IPS DF 6.9 (cell line): ENCODE data around the gene SIAH1.

Experiments
- DNase-seq: peaks from one replicate; pipeline ENCODE4 v3.0.0-alpha.2; 2013; ENCODE audit warnings: low read depth, low spot score
- H3K27ac ChIP-seq: one replicate; pipeline ENCODE4 v1.5.1; 2013; ENCODE audit warnings: low read length, control low read depth
- H3K27me3 ChIP-seq: 2 replicates; pipeline ENCODE4 v1.6.1; 2013; ENCODE audit warnings: mild to moderate bottlenecking, low read length; ENCODE audit not compliant: control insufficient read depth, insufficient read depth
- H3K36me3 ChIP-seq: 2 replicates; pipeline ENCODE4 v1.6.1; 2013; ENCODE audit warnings: low read length; ENCODE audit not compliant: control insufficient read depth, insufficient read depth
- H3K4me1 ChIP-seq: 2 replicates; pipeline ENCODE4 v1.6.1; 2013; ENCODE audit warnings: low read length; ENCODE audit not compliant: control insufficient read depth, insufficient read depth
- H3K4me3 ChIP-seq: 2 replicates; pipeline ENCODE4 v1.5.1; 2013; ENCODE audit warnings: mild to moderate bottlenecking, low read length
- H3K9me3 ChIP-seq: 2 replicates; pipeline ENCODE4 v1.6.1; 2013; ENCODE audit warnings: low read length, inconsistent platforms; ENCODE audit not compliant: control insufficient read depth, insufficient read depth
- WGBS: extraction: QIAGEN DNeasy Blood & Tissue Kit; methylation state at CpG from one replicate; pipeline ENCODE4 v1.1.7; 2013; ENCODE audit warnings: mixed read lengths, missing lambda C conversion rate; ENCODE audit not compliant: insufficient read length, insufficient coverage; 5-methylcytosine and 5-hydroxymethylcytosine counted together

Gene SIAH1

GRCh38 chr16:48366165-48367093 lies 18.8 kb downstream of the SIAH1 start:
- no peaks in the 10 kb centered on the region for H3K4me1 ChIP-seq
- DNase-seq, result no peak
- H3K36me3 ChIP-seq, result no peaks in the 10 kb centered on the region
- H3K4me3 ChIP-seq, result peak overlapping the region; percentile 71; the same call in 1 of the 2 replicates
- H3K27ac ChIP-seq, result no peak overlapping the region
- no CpG with 5 or more reads among the region's 21 CpGs for WGBS
- no peaks in the 10 kb centered on the region for H3K27me3 ChIP-seq
- no peaks in the 10 kb centered on the region for H3K9me3 ChIP-seq

GRCh38 chr16:48365601-48366164 lies 19.5 kb downstream of the SIAH1 start:
- DNase-seq, result no peak
- Histone ChIP-seq H3K4me3 (peak overlapping the region; percentile 71; the same call in 1 of the 2 replicates), H3K27me3 (no peaks in the 10 kb centered on the region), H3K9me3 (no peaks in the 10 kb centered on the region), H3K36me3 (no peaks in the 10 kb centered on the region), H3K4me1 (no peaks in the 10 kb centered on the region), H3K27ac (no peak overlapping the region)
- no CpG with 5 or more reads among the region's 33 CpGs for WGBS

- H3K27ac ChIP-seq, result no peak overlapping the region
Observed at GRCh38 chr16:48365025-48365600, 20.1 kb downstream of the SIAH1 start.

GRCh38 chr16:48361540-48362144 lies 23.6 kb downstream of the SIAH1 start:
- WGBS, result no CpG with 5 or more reads among the region's 12 CpGs
- H3K36me3 ChIP-seq, result no peaks in the 10 kb centered on the region
- H3K9me3 ChIP-seq, result no peaks in the 10 kb centered on the region
- H3K27me3 ChIP-seq, result no peaks in the 10 kb centered on the region
- no peaks in the 10 kb centered on the region for H3K4me1 ChIP-seq
- DNase-seq, result no peak
- no peak overlapping the region for H3K27ac ChIP-seq
- H3K4me3 ChIP-seq, result no peak overlapping the region

More at GRCh38 chr16:48365025-48365600, 20.1 kb downstream of the SIAH1 start:
- Histone ChIP-seq H3K9me3 (no peaks in the 10 kb centered on the region), H3K27me3 (no peaks in the 10 kb centered on the region), H3K36me3 (no peaks in the 10 kb centered on the region), H3K4me3 (peak overlapping the region; percentile 71; the same call in 1 of the 2 replicates), H3K4me1 (no peaks in the 10 kb centered on the region)
- no CpG with 5 or more reads among the region's 15 CpGs for WGBS
- no peak for DNase-seq

GRCh38 chr16:48361012-48361411 lies 24.2 kb downstream of the SIAH1 start:
- 100% methylated on average over 3 of the region's 3 CpGs for WGBS
- Histone ChIP-seq H3K4me3 (no peak overlapping the region), H3K9me3 (no peaks in the 10 kb centered on the region), H3K27me3 (no peaks in the 10 kb centered on the region), H3K27ac (no peak overlapping the region), H3K4me1 (no peaks in the 10 kb centered on the region), H3K36me3 (no peaks in the 10 kb centered on the region)
- DNase-seq, result no peak

- H3K9me3 ChIP-seq, result no peaks in the 10 kb centered on the region
- H3K36me3 ChIP-seq, result no peaks in the 10 kb centered on the region; the same call in 1 of the 2 replicates
- no peak for DNase-seq
- no peaks in the 10 kb centered on the region for H3K4me1 ChIP-seq
- no CpG with 5 or more reads among the region's 2 CpGs for WGBS
- no peak overlapping the region for H3K27ac ChIP-seq
- H3K27me3 ChIP-seq, result no peaks in the 10 kb centered on the region
- no peak overlapping the region for H3K4me3 ChIP-seq
Observed at GRCh38 chr16:48359983-48360382, 25.2 kb downstream of the SIAH1 start.

GRCh38 chr16:48358419-48358818 lies 26.8 kb downstream of the SIAH1 start:
- no CpG with 5 or more reads among the region's 3 CpGs for WGBS
- Histone ChIP-seq H3K4me1 (no peaks in the 10 kb centered on the region), H3K4me3 (no peak overlapping the region), H3K9me3 (no peaks in the 10 kb centered on the region), H3K27me3 (no peaks in the 10 kb centered on the region), H3K27ac (no peak overlapping the region), H3K36me3 (no peaks in the 10 kb centered on the region; the same call in 1 of the 2 replicates)
- DNase-seq, result no peak

- H3K27ac ChIP-seq, result no peak overlapping the region
- no peaks in the 10 kb centered on the region for H3K9me3 ChIP-seq
- WGBS, result no CpG with 5 or more reads among the region's 4 CpGs
- no peaks in the 10 kb centered on the region; the same call in 1 of the 2 replicates for H3K36me3 ChIP-seq
- H3K27me3 ChIP-seq, result no peaks in the 10 kb centered on the region
- H3K4me1 ChIP-seq, result no peaks in the 10 kb centered on the region
- no peak for DNase-seq
- H3K4me3 ChIP-seq, result no peak overlapping the region
Observed at GRCh38 chr16:48356633-48357376, 28.4 kb downstream of the SIAH1 start.

- no CpG with 5 or more reads among the region's 11 CpGs for WGBS
- Histone ChIP-seq H3K27me3 (no peaks in the 10 kb centered on the region), H3K27ac (no peak overlapping the region), H3K4me3 (no peak overlapping the region), H3K9me3 (no peaks in the 10 kb centered on the region), H3K4me1 (no peaks in the 10 kb centered on the region), H3K36me3 (no peaks in the 10 kb centered on the region; the same call in 1 of the 2 replicates)
- DNase-seq, result no peak
Observed at GRCh38 chr16:48354877-48355855, 30.0 kb downstream of the SIAH1 start.
